IPS DF 4.7 (cell line): ENCODE data around the gene FBXO42.

Source experiments
- DNase-seq: peaks from one replicate; pipeline ENCODE4 v3.0.0-alpha.2; 2013; ENCODE audit warnings: low spot score; ENCODE audit errors: extremely low read depth

The FBXO42 gene

GRCh38 chr1:16206547-16207317 is 145.5 kb downstream of the FBXO42 start:
- no peak for DNase-seq

- no peak for DNase-seq
Observed at GRCh38 chr1:16205891-16206546, 146.3 kb downstream of the FBXO42 start.

- no peak for DNase-seq
Observed at GRCh38 chr1:16205334-16205671, 147.0 kb downstream of the FBXO42 start.

GRCh38 chr1:16204634-16205333 is 147.5 kb downstream of the FBXO42 start:
- DNase-seq, result no peak

- no peak for DNase-seq
Observed at GRCh38 chr1:16204216-16204615, 148.1 kb downstream of the FBXO42 start.

GRCh38 chr1:16203550-16203949 is 148.7 kb downstream of the FBXO42 start:
- no peak for DNase-seq

- no peak for DNase-seq
Observed at GRCh38 chr1:16202281-16203210, 149.7 kb downstream of the FBXO42 start.

GRCh38 chr1:16199700-16200099 is 152.6 kb downstream of the FBXO42 start:
- no peak for DNase-seq

GRCh38 chr1:16199157-16199501 is 153.2 kb downstream of the FBXO42 start:
- no peak for DNase-seq

- no peak for DNase-seq
Observed at GRCh38 chr1:16198444-16199156, 153.7 kb downstream of the FBXO42 start.

- no peak for DNase-seq
Observed at GRCh38 chr1:16196874-16197273, 155.4 kb downstream of the FBXO42 start.
